Osteocyte (in vitro differentiated cells): ENCODE measurements around the gene MAGEH1. TPM values are rescaled to one million over a fixed set of nuclear protein-coding genes. Genes with fewer than 3 reads are reported as not detected.
"Not testable (repeated sequence)": the region's sequence is repeated elsewhere in the genome, so short reads cannot be mapped to it uniquely, and the experiment has no call there.

ENCODE experiments used
- DNase-seq: peaks from one replicate; pipeline ENCODE4 v3.0.0; 2021; ENCODE audit warnings: mixed read lengths; ENCODE audit not compliant: unreplicated experiment; ENCODE audit errors: extremely low spot score
- H3K27ac Mint-ChIP-seq: one replicate; pipeline ENCODE4 v1.8.0; 2021; ENCODE audit warnings: mild to moderate bottlenecking, mixed read lengths; ENCODE audit not compliant: unreplicated experiment
- H3K27me3 Mint-ChIP-seq: one replicate; pipeline ENCODE4 v1.8.0; 2021; ENCODE audit warnings: mixed read lengths; ENCODE audit not compliant: unreplicated experiment
- H3K36me3 Mint-ChIP-seq: one replicate; pipeline ENCODE4 v1.8.0; 2021; ENCODE audit warnings: mixed read lengths; ENCODE audit not compliant: unreplicated experiment
- H3K4me1 Mint-ChIP-seq: one replicate; pipeline ENCODE4 v1.8.0; 2021; ENCODE audit warnings: mixed read lengths; ENCODE audit not compliant: unreplicated experiment
- H3K4me3 Mint-ChIP-seq: one replicate; pipeline ENCODE4 v1.8.0; 2021; ENCODE audit warnings: mild to moderate bottlenecking, moderate library complexity, mixed read lengths; ENCODE audit not compliant: unreplicated experiment
- H3K9me3 Mint-ChIP-seq: one replicate; pipeline ENCODE4 v1.8.0; 2021; ENCODE audit warnings: mixed read lengths; ENCODE audit not compliant: unreplicated experiment
- CTCF ChIP-seq: fragments of 200-600 bp; sonication (generic); IDR thresholded peaks from 2 replicates; pipeline ENCODE4 v1.5.0; 2021; ENCODE audit warnings: antibody characterized with exemption, mild to moderate bottlenecking, moderate library complexity
- long read RNA-seq: library from polyadenylated mRNA; unstranded; transcript quantifications from one replicate; pipeline ENCODE4 v2.0.0, GENCODE V29; 2021
- total RNA-seq: library from RNA; stranded (reverse); gene quantifications from 2 replicates; pipeline ENCODE4 v1.2.1, GENCODE V29; 2021

Gene MAGEH1
- 9.1 and 10.0 TPM in 2 replicates for total RNA-seq
- long read RNA-seq, transcript MAGEH1-201 (1 exons, 1,462 nt), result major isoform, 67 of 67 reads
- long read RNA-seq, partial matches to known transcripts, result 0 of 67 reads
- long read RNA-seq, other reads (novel, unspliced or antisense), result 0 of 67 reads

GRCh38 chrX:55451990-55452832 is at the start of gene MAGEH1:
Gene MAGEH1 (plus strand): TSS chrX:55452127. CDS start chrX:55452375, 248 bp downstream.
- H3K9me3 Mint-ChIP-seq, result no peaks in the 10 kb centered on the region
- TF ChIP-seq CTCF, result no peak
- H3K4me1 Mint-ChIP-seq, result no peaks in the 10 kb centered on the region
- peak within 1 kb of the TSS; percentile 77 for H3K4me3 Mint-ChIP-seq
- DNase-seq, result no peak
- H3K36me3 Mint-ChIP-seq, result no peaks in the 10 kb centered on the region
- no peaks in the 10 kb centered on the region for H3K27me3 Mint-ChIP-seq
- H3K27ac Mint-ChIP-seq, result peak within 1 kb of the TSS; percentile 59

- peaks cover 32% of the 10 kb centered on the region for H3K9me3 Mint-ChIP-seq
- not testable (repeated sequence) for H3K27ac Mint-ChIP-seq, DNase-seq, H3K4me1 Mint-ChIP-seq, H3K27me3 Mint-ChIP-seq, H3K36me3 Mint-ChIP-seq, H3K4me3 Mint-ChIP-seq
Observed at GRCh38 chrX:55427079-55427478, 24.8 kb upstream of the MAGEH1 start.

GRCh38 chrX:55443468-55443867 is 8.5 kb upstream of the MAGEH1 start:
- not testable (repeated sequence) for H3K27ac Mint-ChIP-seq, H3K4me1 Mint-ChIP-seq, H3K4me3 Mint-ChIP-seq, DNase-seq, H3K27me3 Mint-ChIP-seq, H3K36me3 Mint-ChIP-seq
- peaks cover 29% of the 10 kb centered on the region for H3K9me3 Mint-ChIP-seq

- no peaks in the 10 kb centered on the region for H3K36me3 Mint-ChIP-seq
- H3K4me1 Mint-ChIP-seq, result no peaks in the 10 kb centered on the region
- H3K27me3 Mint-ChIP-seq, result no peaks in the 10 kb centered on the region
- peak; percentile 7 for TF ChIP-seq CTCF
- no peak for DNase-seq
- no peak overlapping the region for H3K4me3 Mint-ChIP-seq
- no peak overlapping the region for H3K27ac Mint-ChIP-seq
- peaks cover 8% of the 10 kb centered on the region for H3K9me3 Mint-ChIP-seq
Observed at GRCh38 chrX:55450259-55450658, 1.7 kb upstream of the MAGEH1 start.

- Mint-ChIP-seq H3K27ac (no peak overlapping the region), H3K4me1 (no peaks in the 10 kb centered on the region), H3K4me3 (no peak overlapping the region), H3K27me3 (no peaks in the 10 kb centered on the region), H3K36me3 (no peaks in the 10 kb centered on the region), H3K9me3 (peaks cover 4% of the 10 kb centered on the region)
- TF ChIP-seq CTCF, result no peak
- no peak for DNase-seq
Observed at GRCh38 chrX:55451141-55451540, 786 bp upstream of the MAGEH1 start.

- peak overlapping the region; percentile 59 for H3K27ac Mint-ChIP-seq
- H3K36me3 Mint-ChIP-seq, result no peaks in the 10 kb centered on the region
- H3K4me1 Mint-ChIP-seq, result no peaks in the 10 kb centered on the region
- peak overlapping the region; percentile 77 for H3K4me3 Mint-ChIP-seq
- DNase-seq, result no peak
- H3K9me3 Mint-ChIP-seq, result no peaks in the 10 kb centered on the region
- H3K27me3 Mint-ChIP-seq, result no peaks in the 10 kb centered on the region
- TF ChIP-seq CTCF, result no peak
Observed at GRCh38 chrX:55451626-55451989, 319 bp upstream of the MAGEH1 start.
